ENCODE results near the gene SLC22A23. TPM values are rescaled to one million over a fixed set of nuclear protein-coding genes. Genes with fewer than 3 reads are reported as not detected.

SLC22A23 gene
- total and polyA plus RNA-seq, 12 donors, result 2.3 to 18.5 (median 5.3) TPM

GRCh38 chr6:3333263-3333662 lies 123.6 kb downstream of the SLC22A23 start:
- 91 to 95% (median 93%) methylated on average over 6 of the region's 6 CpGs for whole genome bisulfite sequencing, 4 donors
- H3K4me1 ChIP-seq (replicated peaks in 1 of 2), result peaks cover 15 to 22% of the 10 kb centered on the region in 2 donors
- DNase-seq, result no peak

DNA sequence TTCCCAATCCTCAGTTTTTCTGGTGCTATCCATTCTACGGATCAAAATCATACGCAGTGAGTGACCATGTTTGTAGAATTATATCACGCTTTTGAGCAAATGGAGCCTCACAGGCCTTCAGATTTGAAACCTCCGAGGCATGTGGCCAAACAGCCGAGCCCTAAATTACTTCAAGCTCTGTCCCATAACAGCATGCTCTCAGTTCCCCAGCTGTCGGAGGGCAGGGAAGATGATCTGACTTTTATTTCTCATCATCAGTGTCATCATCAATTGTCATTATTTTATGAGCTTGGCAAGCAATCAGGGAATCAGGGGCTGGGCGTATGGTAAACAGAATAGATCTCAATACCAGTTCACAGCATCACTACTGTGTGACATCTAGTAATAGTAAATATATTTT lies 124.9 kb downstream of the SLC22A23 start:
- Histone ChIP-seq H3K36me3 (replicated peaks in 1 of 2) (no peaks in the 10 kb centered on the region), H3K27ac (no peak overlapping the region), H3K9me3 (replicated peaks in 1 of 3) (no peaks in the 10 kb centered on the region), H3K4me3 (no peak overlapping the region), H3K4me1 (replicated peaks in 1 of 2) (peaks cover 7 to 11% of the 10 kb centered on the region in 2 donors), H3K27me3 (no peaks in the 10 kb centered on the region)
- no peak for TF ChIP-seq POLR2A (IDR thresholded peaks at IDR 0.05)
- TF ChIP-seq, protein P1, sequence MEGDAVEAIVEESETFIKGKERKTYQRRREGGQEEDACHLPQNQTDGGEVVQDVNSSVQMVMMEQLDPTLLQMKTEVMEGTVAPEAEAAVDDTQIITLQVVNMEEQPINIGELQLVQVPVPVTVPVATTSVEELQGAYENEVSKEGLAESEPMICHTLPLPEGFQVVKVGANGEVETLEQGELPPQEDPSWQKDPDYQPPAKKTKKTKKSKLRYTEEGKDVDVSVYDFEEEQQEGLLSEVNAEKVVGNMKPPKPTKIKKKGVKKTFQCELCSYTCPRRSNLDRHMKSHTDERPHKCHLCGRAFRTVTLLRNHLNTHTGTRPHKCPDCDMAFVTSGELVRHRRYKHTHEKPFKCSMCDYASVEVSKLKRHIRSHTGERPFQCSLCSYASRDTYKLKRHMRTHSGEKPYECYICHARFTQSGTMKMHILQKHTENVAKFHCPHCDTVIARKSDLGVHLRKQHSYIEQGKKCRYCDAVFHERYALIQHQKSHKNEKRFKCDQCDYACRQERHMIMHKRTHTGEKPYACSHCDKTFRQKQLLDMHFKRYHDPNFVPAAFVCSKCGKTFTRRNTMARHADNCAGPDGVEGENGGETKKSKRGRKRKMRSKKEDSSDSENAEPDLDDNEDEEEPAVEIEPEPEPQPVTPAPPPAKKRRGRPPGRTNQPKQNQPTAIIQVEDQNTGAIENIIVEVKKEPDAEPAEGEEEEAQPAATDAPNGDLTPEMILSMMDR (IDR thresholded peaks at IDR 0.05), result no peak
- DNase-seq, result no peak
- intact Hi-C loops (cut with DNase I), result no loop called here
- 85 to 90% (median 88%) methylated on average over 7 of the region's 7 CpGs for WGBS, 4 donors

More at GRCh38 chr6:3333263-3333662, 123.6 kb downstream of the SLC22A23 start:
- TF ChIP-seq, protein P1 (IDR thresholded peaks at IDR 0.05), result no peak
- no peak for TF ChIP-seq POLR2A (IDR thresholded peaks at IDR 0.05)
- intact Hi-C loops (cut with DNase I), result no loop called here
- Histone ChIP-seq H3K4me3 (no peak overlapping the region), H3K27me3 (no peaks in the 10 kb centered on the region), H3K36me3 (replicated peaks in 1 of 2) (no peaks in the 10 kb centered on the region), H3K9me3 (replicated peaks in 1 of 3) (no peaks in the 10 kb centered on the region), H3K27ac (no peak overlapping the region)

GRCh38 chr6:3331494-3331893 lies 125.4 kb downstream of the SLC22A23 start:
- H3K27ac ChIP-seq, result no peak overlapping the region

GRCh38 chr6:3330199-3330598 lies 126.7 kb downstream of the SLC22A23 start:
- DNase-seq, result no peak
- no peak overlapping the region for H3K4me3 ChIP-seq
- H3K27me3 ChIP-seq, result no peaks in the 10 kb centered on the region
- H3K9me3 ChIP-seq (replicated peaks in 1 of 3), result no peaks in the 10 kb centered on the region
- no peaks in the 10 kb centered on the region for H3K36me3 ChIP-seq (replicated peaks in 1 of 2)
- H3K4me1 ChIP-seq (replicated peaks in 1 of 2), result peaks cover 7 to 16% of the 10 kb centered on the region in 2 donors
- TF ChIP-seq POLR2A (IDR thresholded peaks at IDR 0.05), result no peak
- TF ChIP-seq, protein P1 (IDR thresholded peaks at IDR 0.05), result no peak
- no peak overlapping the region for H3K27ac ChIP-seq
- WGBS, 4 donors, result 83 to 90% (median 87%) methylated on average over 5 to 6 of the region's 6 CpGs
- intact Hi-C loops (cut with DNase I), result no loop called here

More at GRCh38 chr6:3331494-3331893, 125.4 kb downstream of the SLC22A23 start:
- Histone ChIP-seq H3K27me3 (no peaks in the 10 kb centered on the region), H3K9me3 (replicated peaks in 1 of 3) (no peaks in the 10 kb centered on the region), H3K4me3 (no peak overlapping the region), H3K36me3 (replicated peaks in 1 of 2) (no peaks in the 10 kb centered on the region), H3K4me1 (replicated peaks in 1 of 2) (peaks cover 7 to 11% of the 10 kb centered on the region in 2 donors)
- intact Hi-C loops (cut with DNase I), result no loop called here
- WGBS, 4 donors, result 21 to 77% (median 55%) methylated on average over 2 of the region's 2 CpGs
- TF ChIP-seq POLR2A (IDR thresholded peaks at IDR 0.05), result no peak
- TF ChIP-seq, protein P1 (IDR thresholded peaks at IDR 0.05), result no peak
- no peak for DNase-seq

All from adrenal gland (tissue), 12 donors.